ENCODE results near the gene TREX2.

- no peak for TF ChIP-seq CTCF (IDR thresholded peaks at IDR 0.05)
- TF ChIP-seq POLR2A (IDR thresholded peaks at IDR 0.05), result no peak
Observed at GRCh38 chrX:153491351-153491914, 45.6 kb upstream of the TREX2 start.
